SK-N-SH (cell line): Measurements from ENCODE around the gene BANF1. TPM values are rescaled to one million over a fixed set of nuclear protein-coding genes. Genes with fewer than 3 reads are reported as not detected.

ENCODE experiments used
- CTCF ChIA-PET: fragments of 300-600, 350-600 bp; formaldehyde crosslinking; extraction: SDS; loops from one replicate; lab custom pipeline; 2021; lab: Yijun Ruan, JAX
- POLR2A ChIA-PET: fragments of 350-600 bp; sonication (Branson Sonifier 250); formaldehyde crosslinking; extraction: SDS; loops from one replicate; lab custom pipeline; 2020; ENCODE audit warnings: antibody characterized with exemption, inconsistent platforms; lab: Yijun Ruan, JAX
- DNase-seq: peaks from one replicate; pipeline ENCODE4 v3.0.0; 2012
- H2AFZ ChIP-seq: fragments of 200-600 bp; sonication (generic); 2 replicates; pipeline ENCODE4 v1.8.1; 2016; ENCODE audit warnings: antibody characterized with exemption, mild to moderate bottlenecking, low read depth
- H3F3A ChIP-seq: fragments of 200-600 bp; sonication (generic); replicated peaks from 2 replicates; pipeline ENCODE3; 2016; ENCODE audit warnings: antibody characterized with exemption, mild to moderate bottlenecking; ENCODE audit not compliant: insufficient read depth
- H3K27ac ChIP-seq, 2 experiments: fragments of 200-500 bp in 1 of 2; fragments of 200-600 bp in 1 of 2; sonication (Bioruptor generic) in 1 of 2; sonication (generic), shearing (Covaris generic) in 1 of 2; 2 replicates each; pipeline versions ENCODE4 v1.5.1 to v1.6.1; 2014 to 2016; ENCODE audit warnings: low read depth in 2 of 2, inconsistent platforms in 1 of 2, low read length in 1 of 2, mild to moderate bottlenecking in 1 of 2, mixed read lengths in 1 of 2
- H3K27me3 ChIP-seq: fragments of 200-600 bp; sonication (generic), shearing (Covaris generic); 2 replicates; pipeline ENCODE4 v1.6.1; 2016; ENCODE audit warnings: mixed run types; ENCODE audit not compliant: insufficient read depth
- H3K36me3 ChIP-seq, 2 experiments: fragments of 200-500 bp in 1 of 2; fragments of 200-600 bp in 1 of 2; sonication (Bioruptor generic) in 1 of 2; sonication (generic) in 1 of 2; replicated peaks in 1 of 2; 2 replicates each; pipeline versions ENCODE3 to v1.5.1; 2014 to 2016; ENCODE audit warnings: low read length in 1 of 2, mild to moderate bottlenecking in 1 of 2; ENCODE audit not compliant: insufficient read depth in 2 of 2, control insufficient read depth in 1 of 2
- H3K4me1 ChIP-seq, 2 experiments: fragments of 200-500 bp in 1 of 2; fragments of 200-600 bp in 1 of 2; sonication (Bioruptor generic) in 1 of 2; sonication (generic), shearing (Covaris generic) in 1 of 2; 2 replicates each; pipeline versions ENCODE4 v1.5.1 to v1.6.1; 2014 to 2016; ENCODE audit warnings: low read depth in 1 of 2, low read length in 1 of 2, mixed run types in 1 of 2; ENCODE audit not compliant: insufficient read depth in 2 of 2, control insufficient read depth in 1 of 2
- H3K4me2 ChIP-seq: fragments of 200-600 bp; sonication (generic), shearing (Covaris generic); 2 replicates; pipeline ENCODE4 v1.6.1; 2017; ENCODE audit warnings: mixed run types
- H3K4me3 ChIP-seq, 2 experiments: fragments of 200-500 bp in 1 of 2; fragments of 200-600 bp in 1 of 2; sonication (Bioruptor generic) in 1 of 2; sonication (generic), shearing (Covaris generic) in 1 of 2; 2 replicates each; pipeline versions ENCODE4 v1.5.1 to v1.8.1; 2014 to 2016; ENCODE audit warnings: low read depth in 2 of 2, inconsistent platforms in 1 of 2, low read length in 1 of 2, mild to moderate bottlenecking in 1 of 2, mixed read lengths in 1 of 2, moderate library complexity in 1 of 2
- H3K79me2 ChIP-seq: fragments of 200-600 bp; sonication (generic); 2 replicates; pipeline ENCODE4 v1.8.1; 2017; ENCODE audit warnings: mild to moderate bottlenecking; ENCODE audit not compliant: insufficient read depth
- H3K9ac ChIP-seq: fragments of 200-600 bp; sonication (generic); 2 replicates; pipeline ENCODE4 v1.6.1; 2017; ENCODE audit warnings: mixed run types
- H3K9me2 ChIP-seq: fragments of 200-600 bp; sonication (generic); 2 replicates; pipeline ENCODE4 v1.6.1; 2017; ENCODE audit warnings: mixed run types
- H3K9me3 ChIP-seq: fragments of 200-600 bp; sonication (generic); 2 replicates; pipeline ENCODE4 v1.6.1; 2017; ENCODE audit warnings: mixed run types, mild to moderate bottlenecking, moderate library complexity
- H4K20me1 ChIP-seq: fragments of 200-600 bp; sonication (generic); 2 replicates; pipeline ENCODE4 v1.6.1; 2017; ENCODE audit warnings: mild to moderate bottlenecking, mixed run types; ENCODE audit not compliant: insufficient read depth
- MAX ChIP-seq: IDR thresholded peaks from 2 replicates; pipeline ENCODE4 v1.4.0; 2012; ENCODE audit warnings: low read depth
- NRF1 ChIP-seq: IDR thresholded peaks from 2 replicates; pipeline ENCODE4 v1.6.1; 2012; ENCODE audit warnings: low read depth, mild to moderate bottlenecking, low read length
- REST ChIP-seq: IDR thresholded peaks from 2 replicates; pipeline ENCODE4 v1.6.1; 2012; ENCODE audit warnings: mild to moderate bottlenecking, low read depth, low read length, moderate library complexity
- RXRA ChIP-seq: IDR thresholded peaks from 2 replicates; pipeline ENCODE4 v1.4.0; 2012; ENCODE audit warnings: low read depth, mild to moderate bottlenecking, borderline replicate concordance
- SIN3A ChIP-seq: IDR thresholded peaks from 2 replicates; pipeline ENCODE4 v1.6.1; 2012; ENCODE audit warnings: low read depth, mild to moderate bottlenecking, low read length, moderate library complexity, borderline replicate concordance
- TAF1 ChIP-seq: IDR thresholded peaks from 2 replicates; pipeline ENCODE4 v1.6.1; 2012; ENCODE audit warnings: low read depth, mild to moderate bottlenecking, low read length, moderate library complexity, borderline replicate concordance
- USF1 ChIP-seq: IDR thresholded peaks from 2 replicates; pipeline ENCODE4 v1.4.0; 2012; ENCODE audit warnings: low read depth, borderline replicate concordance
- USF2 ChIP-seq: fragments of 150-350 bp; IDR thresholded peaks from 2 replicates; pipeline ENCODE4 v1.6.1; 2017; ENCODE audit warnings: antibody characterized with exemption, low read length, low read depth, borderline replicate concordance
- WGBS: methylation state at CpG from one replicate; pipeline ENCODE4 v1.1.6; 2017; ENCODE audit warnings: low lambda C conversion rate; 5-methylcytosine and 5-hydroxymethylcytosine counted together
- polyA plus RNA-seq, 3 experiments: library from polyadenylated mRNA; depleted of rRNA; stranded (reverse); fragments of >200 nt; gene quantifications; 2 replicates each; pipeline ENCODE4 v1.2.3, GENCODE V29; 2012
- TF ChIP-seq, protein P1 (sequence below): fragments of 150-350 bp; IDR thresholded peaks from 2 replicates; pipeline ENCODE4 v1.6.1; 2016; ENCODE audit warnings: mild to moderate bottlenecking, low read depth, low read length
- TF ChIP-seq, protein P2 (sequence below): IDR thresholded peaks from 2 replicates; pipeline ENCODE4; 2012

Gene BANF1
- polyA plus RNA-seq, 1 of the 3 experiments (the other 2 are of a cell fraction): 382 TPM

GRCh38 chr11:66007201-66007634 lies 4.9 kb downstream of the BANF1 start:
- Histone ChIP-seq H3K4me1 (peaks cover 6 to 10% of the 10 kb centered on the region in 2 experiments; a peak in 2 of 4 replicates), H3K9ac (no peak overlapping the region), H3K36me3 (peaks cover 18% of the 10 kb centered on the region in 2 experiments), H4K20me1 (no peaks in the 10 kb centered on the region), H3K27me3 (no peaks in the 10 kb centered on the region), H3K4me2 (no peak overlapping the region), H3F3A (peaks cover 41% of the 10 kb centered on the region), H3K27ac (no peak overlapping the region), H3K4me3 (no peak overlapping the region), H2AFZ (no peak overlapping the region), H3K9me2 (no peaks in the 10 kb centered on the region), H3K79me2 (peaks cover 29% of the 10 kb centered on the region), H3K9me3 (no peaks in the 10 kb centered on the region)
- 91% methylated on average over 4 of the region's 5 CpGs for WGBS
- POLR2A ChIA-PET: interaction anchor here (1.0 to 1.6 kb wide), 2 partner anchors 28 to 38 kb away, joined by 3 to 6 read pairs; no protein-coding TSS in a partner anchor
- TF ChIP-seq USF1 (no peak), NRF1 (no peak), SIN3A (no peak), TAF1 (no peak), MAX (no peak), RXRA (no peak)
- TF ChIP-seq, protein P1, sequence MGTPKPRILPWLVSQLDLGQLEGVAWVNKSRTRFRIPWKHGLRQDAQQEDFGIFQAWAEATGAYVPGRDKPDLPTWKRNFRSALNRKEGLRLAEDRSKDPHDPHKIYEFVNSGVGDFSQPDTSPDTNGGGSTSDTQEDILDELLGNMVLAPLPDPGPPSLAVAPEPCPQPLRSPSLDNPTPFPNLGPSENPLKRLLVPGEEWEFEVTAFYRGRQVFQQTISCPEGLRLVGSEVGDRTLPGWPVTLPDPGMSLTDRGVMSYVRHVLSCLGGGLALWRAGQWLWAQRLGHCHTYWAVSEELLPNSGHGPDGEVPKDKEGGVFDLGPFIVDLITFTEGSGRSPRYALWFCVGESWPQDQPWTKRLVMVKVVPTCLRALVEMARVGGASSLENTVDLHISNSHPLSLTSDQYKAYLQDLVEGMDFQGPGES: no peak
- TF ChIP-seq, protein P2, sequence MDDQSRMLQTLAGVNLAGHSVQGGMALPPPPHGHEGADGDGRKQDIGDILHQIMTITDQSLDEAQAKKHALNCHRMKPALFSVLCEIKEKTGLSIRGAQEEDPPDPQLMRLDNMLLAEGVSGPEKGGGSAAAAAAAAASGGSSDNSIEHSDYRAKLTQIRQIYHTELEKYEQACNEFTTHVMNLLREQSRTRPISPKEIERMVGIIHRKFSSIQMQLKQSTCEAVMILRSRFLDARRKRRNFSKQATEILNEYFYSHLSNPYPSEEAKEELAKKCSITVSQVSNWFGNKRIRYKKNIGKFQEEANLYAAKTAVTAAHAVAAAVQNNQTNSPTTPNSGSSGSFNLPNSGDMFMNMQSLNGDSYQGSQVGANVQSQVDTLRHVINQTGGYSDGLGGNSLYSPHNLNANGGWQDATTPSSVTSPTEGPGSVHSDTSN: no peak
- CTCF ChIA-PET: interaction anchor here (1.9 kb wide), 1 partner anchor 15 kb away, joined by 8 read pairs; no protein-coding TSS in a partner anchor
- DNase-seq: peak; percentile 20

DNA sequence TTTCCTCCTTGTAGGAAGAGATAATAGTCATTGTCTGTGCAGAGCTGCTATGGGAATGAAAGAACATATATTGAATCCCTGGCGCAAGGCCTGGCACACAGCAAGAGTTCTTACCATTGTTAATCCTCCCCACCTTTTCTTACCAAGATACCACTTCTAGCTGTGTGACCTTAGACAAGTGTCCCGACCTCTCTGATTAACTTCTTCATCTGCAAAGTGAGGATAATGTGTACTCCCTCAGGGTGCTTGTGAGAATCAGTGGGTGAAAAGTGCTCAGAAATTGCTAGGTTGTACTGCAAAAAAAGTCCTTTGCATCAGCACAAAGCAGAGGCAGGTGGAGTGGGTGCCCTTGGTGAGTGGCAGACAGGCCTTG lies 5.8 kb downstream of the BANF1 start:
- Histone ChIP-seq H3K4me3 (no peak overlapping the region), H3K79me2 (peaks cover 24% of the 10 kb centered on the region), H3F3A (peaks cover 41% of the 10 kb centered on the region), H3K27me3 (no peaks in the 10 kb centered on the region), H3K27ac (no peak overlapping the region), H4K20me1 (no peaks in the 10 kb centered on the region), H3K9ac (no peak overlapping the region), H3K36me3 (peaks cover 18% of the 10 kb centered on the region in 2 experiments), H2AFZ (no peak overlapping the region), H3K4me2 (no peak overlapping the region), H3K4me1 (peaks cover 6 to 9% of the 10 kb centered on the region in 2 experiments; a peak in 2 of 4 replicates), H3K9me3 (no peaks in the 10 kb centered on the region), H3K9me2 (no peaks in the 10 kb centered on the region)
- no peak for DNase-seq
- ChIA-PET POLR2A (interaction anchor here (1.6 kb wide), 1 partner anchor 37 kb away, joined by 6 read pairs; no protein-coding TSS in a partner anchor), CTCF (interaction anchor here (0.9 to 2.3 kb wide), 2 partner anchors 14 to 37 kb away, joined by 4 to 23 read pairs; no protein-coding TSS in a partner anchor)
- WGBS: 82% methylated on average over 2 of the region's 2 CpGs
- no peak for TF ChIP-seq USF2
- no peak for TF ChIP-seq REST
- TF ChIP-seq TAF1: no peak
